GM19035 (cell line): ENCODE measurements around the gene COG6.
A peak's percentile ranks its signal among the peaks of the same experiment; 100 is the strongest.

Experiments
- ATAC-seq: cut with Tn5 transposase; IDR thresholded peaks from one replicate; pipeline ENCODE4 v1.9.1; 2021; ENCODE audit not compliant: unreplicated experiment

Gene COG6

GRCh38 chr13:39767791-39768517, 112.5 kb downstream of the COG6 start:
- ATAC-seq, result no peak

GRCh38 chr13:39768962-39769361, 113.5 kb downstream of the COG6 start:
- no peak for ATAC-seq

GRCh38 chr13:39770221-39771090, 115.0 kb downstream of the COG6 start:
- ATAC-seq, result no peak

DNA sequence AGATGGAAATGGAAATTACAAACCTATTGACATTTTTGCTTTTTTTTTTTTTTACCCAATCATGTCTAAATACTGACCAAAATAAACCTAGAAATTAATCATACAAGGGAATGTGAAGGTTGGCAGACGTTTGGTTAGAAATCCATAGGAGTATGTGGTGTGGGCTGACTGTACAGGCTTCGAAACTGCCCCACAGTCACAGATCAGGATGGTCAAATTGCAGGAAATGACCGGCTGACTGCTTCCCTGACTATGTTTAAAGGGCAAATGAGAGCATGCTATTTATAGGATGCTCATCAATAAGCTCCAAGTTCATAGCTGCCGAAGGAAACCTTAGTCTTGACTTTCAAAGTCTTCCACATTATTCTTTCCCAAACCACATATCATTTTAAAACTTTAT, 118.4 kb downstream of the COG6 start:
- ATAC-seq, result no peak

DNA sequence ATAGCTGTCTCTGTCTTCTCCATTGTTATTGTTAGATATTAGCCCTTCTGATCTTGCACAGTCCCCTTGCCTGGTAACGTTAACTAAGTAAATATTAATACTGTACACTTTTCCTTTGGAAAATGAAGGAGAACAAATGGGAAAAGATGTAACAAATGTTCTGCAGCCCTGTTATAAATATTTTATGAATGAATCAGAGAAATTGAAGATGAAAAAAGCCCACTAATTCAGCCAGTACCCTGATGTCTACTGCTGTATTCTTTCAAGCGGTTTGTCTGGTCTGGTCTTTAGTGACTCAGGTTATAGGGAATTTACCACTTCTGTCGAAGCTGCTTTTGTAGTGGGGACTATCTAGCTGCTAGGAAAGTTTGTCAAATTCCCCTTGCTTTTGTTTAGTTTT, 121.0 kb downstream of the COG6 start:
- peak; percentile 78 for ATAC-seq

DNA sequence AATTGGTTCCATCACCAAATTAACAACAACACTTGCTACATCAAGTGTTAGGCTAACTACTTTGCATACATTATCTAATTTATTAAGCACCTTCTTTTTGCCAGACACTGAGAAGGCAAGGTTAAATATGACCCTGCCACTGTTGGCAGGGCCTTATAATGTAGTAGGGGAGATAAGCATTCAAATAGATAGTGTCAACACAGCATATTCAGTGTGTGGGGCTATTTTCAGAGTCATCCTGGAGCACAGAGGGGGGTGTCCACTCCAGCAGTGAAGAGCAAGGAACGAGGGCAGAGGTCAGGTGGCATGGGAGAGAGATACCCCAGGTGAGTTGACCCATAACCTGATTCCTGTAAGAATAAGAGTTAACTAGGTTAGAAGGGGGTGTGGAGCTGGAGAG, 121.6 kb downstream of the COG6 start:
- no peak for ATAC-seq

GRCh38 chr13:39777527-39778061, 122.1 kb downstream of the COG6 start:
- no peak for ATAC-seq

DNA sequence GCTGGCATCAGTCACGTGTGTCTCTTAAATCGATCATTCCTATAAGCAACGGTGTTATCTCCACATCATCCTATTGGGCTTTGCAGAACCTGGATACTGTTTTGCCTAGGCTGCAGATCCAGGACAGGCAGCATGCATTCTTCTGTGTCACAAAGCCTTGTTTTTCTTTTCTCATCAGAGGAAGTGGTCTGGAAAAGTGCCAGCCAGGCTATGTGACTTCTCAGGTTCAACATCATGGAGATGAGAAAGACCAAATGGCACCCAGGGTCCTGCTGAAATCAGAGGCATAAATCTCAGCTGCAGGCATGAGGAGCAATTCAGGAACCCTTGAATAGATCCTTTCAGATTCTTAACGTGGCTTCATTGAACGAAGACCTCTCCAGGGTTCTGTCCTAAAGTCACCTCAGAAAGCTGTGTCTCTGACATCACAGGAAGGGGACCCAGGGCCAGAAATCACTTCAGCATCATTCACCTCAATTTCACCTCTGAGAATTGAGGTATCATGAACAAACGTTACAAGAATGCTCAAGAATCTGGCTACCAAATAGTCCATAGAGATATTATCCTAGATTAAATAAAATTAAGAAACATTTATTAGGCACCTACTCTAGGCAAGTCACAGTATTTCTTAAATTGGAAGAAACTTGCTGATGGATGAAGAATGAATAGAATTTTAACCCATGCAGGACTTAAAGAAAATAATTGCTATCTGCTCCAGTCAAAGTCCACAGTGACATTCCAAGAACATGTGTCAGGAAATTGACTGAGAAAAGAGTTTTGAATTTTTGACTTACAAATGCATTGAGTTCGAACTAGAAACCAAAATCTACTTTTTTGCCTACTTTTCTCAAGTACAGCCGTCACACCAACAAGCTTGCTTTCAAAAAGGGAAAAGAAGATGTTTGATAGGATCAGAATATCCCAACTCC, 124.1 kb downstream of the COG6 start:
- no peak for ATAC-seq

- ATAC-seq, result no peak
Measured at GRCh38 chr13:39780711-39781110, 125.2 kb downstream of the COG6 start.

GRCh38 chr13:39781381-39781780, 125.9 kb downstream of the COG6 start:
- ATAC-seq, result no peak

- no peak for ATAC-seq
Measured at GRCh38 chr13:39783051-39783450, 127.6 kb downstream of the COG6 start.

DNA sequence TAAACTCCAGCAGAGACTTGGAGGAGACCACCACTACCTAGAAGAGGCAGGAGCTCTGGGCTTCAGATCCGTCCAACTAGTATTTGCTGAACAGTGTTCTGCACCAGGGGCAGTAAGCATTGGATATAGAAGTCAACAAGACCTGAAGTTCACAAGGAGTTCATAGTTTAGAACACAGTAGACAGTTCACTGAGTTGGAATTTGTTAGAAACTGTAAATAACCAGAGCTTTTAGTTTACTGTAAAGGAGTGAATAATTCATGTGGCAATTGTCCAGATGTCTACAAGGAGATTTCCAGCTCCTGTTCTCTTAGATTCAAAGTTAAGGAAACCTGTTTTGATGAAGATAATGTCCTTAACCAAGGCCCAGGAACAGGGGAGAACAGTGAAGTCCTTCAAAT, 128.9 kb downstream of the COG6 start:
- no peak for ATAC-seq

DNA sequence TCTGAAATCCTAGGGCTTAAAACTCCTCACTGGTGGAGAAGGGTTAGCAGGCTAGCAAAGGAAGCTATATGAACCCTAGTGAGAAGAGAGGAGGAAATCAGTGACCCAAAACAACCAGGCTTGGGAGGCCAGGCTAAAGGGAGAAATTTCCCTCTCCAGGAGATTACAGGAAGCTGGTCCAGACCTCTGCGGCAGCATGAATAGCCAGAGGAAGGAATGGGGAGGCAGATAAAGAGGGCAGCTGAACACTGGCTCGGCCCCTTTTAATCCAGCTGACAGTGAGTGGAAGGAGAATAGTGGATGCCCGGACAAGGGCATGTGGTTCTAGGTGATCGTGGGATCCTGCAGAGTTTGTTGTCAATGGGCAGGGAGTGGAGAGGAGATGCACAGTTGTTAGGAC, 130.6 kb downstream of the COG6 start:
- ATAC-seq, result no peak

DNA sequence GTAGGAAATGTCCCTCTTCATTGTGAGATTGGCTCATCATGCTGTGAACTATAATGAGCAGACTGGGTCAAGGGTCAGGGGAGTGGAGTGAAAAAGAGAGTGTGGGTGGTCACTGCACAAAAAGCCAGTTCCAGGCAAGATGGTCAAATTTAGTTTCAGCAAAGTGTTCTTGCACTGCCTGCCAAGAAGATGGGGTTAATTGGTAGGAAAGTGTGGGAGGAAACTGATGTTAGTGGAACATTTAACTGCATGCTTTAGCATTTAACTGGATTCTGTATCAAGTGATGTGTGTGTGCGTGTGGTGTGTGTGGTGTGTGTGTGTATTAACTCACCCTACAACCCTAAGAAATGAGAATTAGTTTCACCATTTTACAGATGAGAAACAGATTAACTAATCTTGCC, 131.6 kb downstream of the COG6 start:
- ATAC-seq, result no peak

DNA sequence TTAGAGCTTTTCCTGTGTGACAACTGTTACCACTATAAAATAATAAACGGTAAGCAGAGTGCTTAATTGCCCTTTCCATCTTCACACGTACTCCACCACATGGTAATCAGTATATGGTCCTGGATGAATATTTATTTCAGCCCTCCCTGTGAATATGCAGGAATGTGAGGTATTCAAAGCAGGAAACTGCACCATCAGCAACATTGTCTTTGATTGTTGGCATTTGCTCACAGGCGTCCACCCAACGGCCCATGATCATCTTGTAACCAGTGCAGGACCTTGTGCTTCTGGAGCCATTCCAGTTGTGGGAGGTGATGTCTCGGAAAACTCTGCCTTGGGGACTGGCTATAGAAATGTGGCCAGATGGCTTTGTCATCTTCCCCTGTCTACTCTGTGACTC, 132.6 kb downstream of the COG6 start:
- no peak for ATAC-seq

DNA sequence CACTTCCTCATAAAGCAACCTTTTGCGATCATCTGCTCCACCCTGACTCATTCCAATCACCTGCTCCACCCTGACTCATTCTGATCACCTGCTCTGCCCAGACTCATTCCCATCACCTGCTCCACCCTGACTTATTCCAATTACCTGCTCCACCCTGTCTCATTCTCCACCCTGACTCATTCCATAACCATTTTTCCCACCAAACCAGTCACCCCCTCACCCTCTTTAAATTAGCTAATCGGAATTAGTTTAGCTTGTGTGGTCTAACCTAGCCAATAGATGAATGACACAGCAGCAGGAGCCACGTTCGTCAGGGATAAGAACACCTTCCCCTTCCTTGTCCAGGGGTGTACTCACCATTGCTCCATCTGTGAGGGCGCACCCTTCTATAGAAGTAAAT, 134.0 kb downstream of the COG6 start:
- ATAC-seq, result no peak
